ENCODE results near the gene NKX1-2. TPM values are rescaled to one million over a fixed set of nuclear protein-coding genes. Genes with fewer than 3 reads are reported as not detected.

The NKX1-2 gene
- total and polyA plus RNA-seq, 2 of the 4 experiments (the other 2 are of a cell fraction), result not detected

DNA sequence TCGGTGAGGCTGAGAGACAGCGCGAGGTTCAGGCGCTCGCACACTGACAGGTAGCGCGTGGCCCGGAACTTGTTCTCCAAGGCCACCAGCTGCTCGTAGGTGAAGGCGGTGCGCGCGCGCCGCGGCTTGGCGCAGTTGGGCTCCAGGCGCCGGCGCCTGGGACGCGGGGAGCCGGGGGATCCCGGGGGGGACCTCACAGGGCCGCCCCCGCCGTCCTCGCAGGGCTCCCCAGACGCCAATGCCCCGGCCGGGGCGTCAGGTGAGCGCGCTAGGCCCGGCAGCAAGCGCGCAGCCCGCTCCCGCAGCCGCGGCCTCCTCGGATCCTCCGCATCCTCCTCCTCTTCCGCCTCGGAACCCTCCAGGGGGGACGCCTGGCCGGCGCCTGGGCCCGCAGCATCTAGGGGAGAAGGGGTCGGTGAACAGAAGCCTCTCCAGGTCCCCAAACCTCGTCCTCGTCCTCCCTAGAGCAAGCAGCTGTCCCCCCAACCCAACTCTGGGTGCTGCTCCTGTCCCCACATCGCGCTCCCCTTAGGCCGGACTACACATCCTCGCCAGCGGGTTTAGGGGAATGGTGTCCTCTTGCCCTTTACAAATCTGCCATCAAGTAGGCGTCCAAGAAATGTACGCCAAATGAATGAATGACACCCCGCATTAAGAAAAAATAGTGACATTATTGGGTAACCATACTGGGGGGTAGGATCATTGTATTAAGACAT, 1.9 kb downstream of the NKX1-2 start:
- no peak overlapping the region for H4K5ac ChIP-seq (ENCODE audit: low read depth, low read length)
- H4K91ac ChIP-seq (ENCODE audit: insufficient read depth, low read depth, low read length), result no peak overlapping the region
- H3K9me1 ChIP-seq (ENCODE audit: insufficient read depth, low read length), result no peaks in the 10 kb centered on the region
- dilution Hi-C loops (cut with HindIII; ENCODE audit: low sequenced_read_pairs, unreplicated experiment), result no loop called here
- no peak overlapping the region for H3K56ac ChIP-seq (ENCODE audit: extremely low read depth, insufficient read depth, low read length)
- intact Hi-C loops (cut with micrococcal nuclease), result no loop called here
- in situ Hi-C loops (cut with MboI; ENCODE audit: low sequenced_read_pairs), result no loop called here
- no peaks in the 10 kb centered on the region for H4K20me1 ChIP-seq (ENCODE audit: insufficient read depth, low read length)
- no peaks in the 10 kb centered on the region; the same call in 1 of the 2 replicates for H3K9me3 ChIP-seq (ENCODE audit: control insufficient read depth, insufficient read depth, low read length)
- no TSS peak for BruUV-seq (replicated peaks)
- no peak overlapping the region for H2BK15ac ChIP-seq (ENCODE audit: low read depth, low read length)
- H3K4me3 ChIP-seq (ENCODE audit: insufficient read depth, low read depth, low read length), result no peak overlapping the region
- H3K18ac ChIP-seq (ENCODE audit: low read depth, low read length), result no peak overlapping the region
- no peaks in the 10 kb centered on the region; the same call in 1 of the 2 replicates for H3K4me1 ChIP-seq (ENCODE audit: control insufficient read depth, insufficient read depth, low read length)
- no peak overlapping the region for H2BK20ac ChIP-seq (ENCODE audit: low read depth, low read length)
- H2AK9ac ChIP-seq (replicated peaks; ENCODE audit: low read depth, low read length, poor library complexity), result no peak overlapping the region
- TF ChIP-seq, protein P1, sequence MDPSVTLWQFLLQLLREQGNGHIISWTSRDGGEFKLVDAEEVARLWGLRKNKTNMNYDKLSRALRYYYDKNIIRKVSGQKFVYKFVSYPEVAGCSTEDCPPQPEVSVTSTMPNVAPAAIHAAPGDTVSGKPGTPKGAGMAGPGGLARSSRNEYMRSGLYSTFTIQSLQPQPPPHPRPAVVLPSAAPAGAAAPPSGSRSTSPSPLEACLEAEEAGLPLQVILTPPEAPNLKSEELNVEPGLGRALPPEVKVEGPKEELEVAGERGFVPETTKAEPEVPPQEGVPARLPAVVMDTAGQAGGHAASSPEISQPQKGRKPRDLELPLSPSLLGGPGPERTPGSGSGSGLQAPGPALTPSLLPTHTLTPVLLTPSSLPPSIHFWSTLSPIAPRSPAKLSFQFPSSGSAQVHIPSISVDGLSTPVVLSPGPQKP (IDR thresholded peaks at IDR 0.05; ENCODE audit: borderline replicate concordance, low read depth, low read length), result no peak
- no peak for TF ChIP-seq CHD1 (IDR thresholded peaks at IDR 0.05; ENCODE audit: low read depth, low read length)
- TF ChIP-seq POLR2A (IDR thresholded peaks at IDR 0.05; ENCODE audit: low read depth, low read length), result no peak
- no peak for TF ChIP-seq MAFK (IDR thresholded peaks at IDR 0.05; ENCODE audit: low read depth, low read length)
- H2BK5ac ChIP-seq (ENCODE audit: low read depth, low read length, poor library complexity, severe bottlenecking), result no peak overlapping the region
- H3K14ac ChIP-seq (replicated peaks; ENCODE audit: low read depth, low read length), result no peak overlapping the region
- H3K4me2 ChIP-seq (ENCODE audit: low read depth, low read length), result no peak overlapping the region; the same call in 1 of the 2 replicates
- H3K9ac ChIP-seq (ENCODE audit: low read depth, low read length), result no peak overlapping the region
- no peaks in the 10 kb centered on the region for H3K36me3 ChIP-seq (ENCODE audit: control insufficient read depth, insufficient read depth, low read length)
- H3K27ac ChIP-seq (ENCODE audit: insufficient read depth, low read length), result no peak overlapping the region
- no peak overlapping the region for H2AFZ ChIP-seq (replicated peaks; ENCODE audit: low read length, poor library complexity)
- ChIA-PET CTCF (no interaction called here), POLR2A (ENCODE audit: unreplicated experiment) (no interaction called here)
- no peaks in the 10 kb centered on the region for H3K79me1 ChIP-seq (ENCODE audit: low read depth in 1 of 2, low read length in 2 of 2)
- H3K27me3 ChIP-seq (ENCODE audit: control insufficient read depth, insufficient read depth, low read length), result peaks cover 78% of the 10 kb centered on the region
- H3K23ac ChIP-seq (ENCODE audit: low read depth, low read length), result no peak overlapping the region
- no peak overlapping the region for H3K4ac ChIP-seq (ENCODE audit: low read depth, low read length)
- 0% methylated on average over 9 of the region's 60 CpGs; no CpG with 5 or more reads in 1 of the 2 experiments for WGBS, 2 experiments (ENCODE audit: extremely low coverage in 2 of 2, insufficient read length in 1 of 2)
- H2BK120ac ChIP-seq (ENCODE audit: low read depth, low read length), result no peak overlapping the region
- ATAC-seq (ENCODE audit: low read depth), result no peak
- no peak overlapping the region for H4K8ac ChIP-seq (ENCODE audit: low read depth in 2 of 2, low read length in 2 of 2)
- no peak for DNase-seq
- no peak overlapping the region for H2AK5ac ChIP-seq (ENCODE audit: low read depth, low read length)
